ENCODE results near the gene SLC25A12.
"Not testable (repeated sequence)": the region's sequence is repeated elsewhere in the genome, so short reads cannot be mapped to it uniquely, and the experiment has no call there.

Gene SLC25A12

GRCh38 chr2:171824086-171824485 is 70.0 kb downstream of the SLC25A12 start:
- DNase-seq, result peak; percentile 54

- DNase-seq, result peak; percentile 48
Measured at GRCh38 chr2:171822525-171823322, 71.3 kb downstream of the SLC25A12 start.

GRCh38 chr2:171819453-171819852 is 74.6 kb downstream of the SLC25A12 start:
- no peak for DNase-seq

GRCh38 chr2:171814883-171815282 is 79.2 kb downstream of the SLC25A12 start:
- DNase-seq, result no peak

- DNase-seq, result no peak
Measured at GRCh38 chr2:171814174-171814573, 79.9 kb downstream of the SLC25A12 start.

- no peak for DNase-seq
Measured at GRCh38 chr2:171813729-171814128, 80.3 kb downstream of the SLC25A12 start.

GRCh38 chr2:171813126-171813525 is 80.9 kb downstream of the SLC25A12 start:
- no peak for DNase-seq

- peak; percentile 49 for DNase-seq
Measured at GRCh38 chr2:171811245-171811628, 82.8 kb downstream of the SLC25A12 start.

- peak; percentile 23 for DNase-seq
Measured at GRCh38 chr2:171810422-171811244, 83.4 kb downstream of the SLC25A12 start.

GRCh38 chr2:171808885-171809284 is 85.2 kb downstream of the SLC25A12 start:
- DNase-seq, result not testable (repeated sequence)

- DNase-seq, result no peak
Measured at GRCh38 chr2:171807831-171808393, 86.1 kb downstream of the SLC25A12 start.

GRCh38 chr2:171807119-171807518 is 86.9 kb downstream of the SLC25A12 start:
- DNase-seq, result no peak

- no peak for DNase-seq
Measured at GRCh38 chr2:171804456-171804855, 89.6 kb downstream of the SLC25A12 start.

- no peak for DNase-seq
Measured at GRCh38 chr2:171803757-171804156, 90.3 kb downstream of the SLC25A12 start.

GRCh38 chr2:171800639-171801038 is 93.4 kb downstream of the SLC25A12 start:
- no peak for DNase-seq

GRCh38 chr2:171798156-171798820 is 95.8 kb downstream of the SLC25A12 start:
- DNase-seq, result peak; percentile 73

GRCh38 chr2:171794918-171795317 is 99.1 kb downstream of the SLC25A12 start:
- DNase-seq, result no peak

GRCh38 chr2:171793691-171794678 is 100.1 kb downstream of the SLC25A12 start:
- peak; percentile 31 for DNase-seq

- no peak for DNase-seq
Measured at GRCh38 chr2:171792886-171793580, 101.0 kb downstream of the SLC25A12 start.

- no peak for DNase-seq
Measured at GRCh38 chr2:171792157-171792556, 101.9 kb downstream of the SLC25A12 start.

- no peak for DNase-seq
Measured at GRCh38 chr2:171791361-171791760, 102.7 kb downstream of the SLC25A12 start.
